T-helper 1 cell treated with Interleukin-12 subunit alpha and Interleukin-12 subunit beta and Interleukin-4 antibody, amounts not matched to agents 30 ng/mL and 1 ng/mL, for 36 hours (primary cell): ENCODE data around the gene GZMM. TPM values are rescaled to one million over a fixed set of nuclear protein-coding genes. Genes with fewer than 3 reads are reported as not detected.

Experiments used
- intact Hi-C: fragments of 100-400 bp; cut with micrococcal nuclease; formaldehyde crosslinking; loops from one replicate; pipeline ENCODE4 v1.15.1; 2024
- total RNA-seq: library from RNA; stranded (reverse); gene quantifications from 2 replicates; pipeline ENCODE4 v1.2.3, GENCODE V29; 2022

The GZMM gene
- total RNA-seq, 1 donor from 2014 or later = 84.1 TPM

GRCh38 chr19:533364-534058, 10.3 kb upstream of the GZMM start:
- intact Hi-C loops = loop anchor here (2.0 to 5.0 kb wide), 2 partner anchors 99 to 129 kb away; partner anchors contain the start of genes POLRMT and RNF126

- intact Hi-C loops = loop anchor here (5.0 kb wide), 1 partner anchor 98 kb away; the partner anchor contains the start of gene POLRMT
These were observed 9.8 kb upstream of the GZMM start for GRCh38 chr19:534088-534487.

GRCh38 chr19:535017-535835, 8.6 kb upstream of the GZMM start:
- intact Hi-C loops = no loop called here

GRCh38 chr19:536031-536880, 7.6 kb upstream of the GZMM start:
- intact Hi-C loops = no loop called here

- intact Hi-C loops = no loop called here
These were observed 6.9 kb upstream of the GZMM start for GRCh38 chr19:536881-537404.

- intact Hi-C loops = no loop called here
These were observed 5.0 kb upstream of the GZMM start for GRCh38 chr19:538641-539428.

GRCh38 chr19:539429-540030, 4.3 kb upstream of the GZMM start:
- intact Hi-C loops = no loop called here

- intact Hi-C loops = no loop called here
These were observed 2.8 kb upstream of the GZMM start for GRCh38 chr19:540867-541637.

GRCh38 chr19:541699-542098, 2.2 kb upstream of the GZMM start:
- intact Hi-C loops = no loop called here

GRCh38 chr19:542173-542866, 1.5 kb upstream of the GZMM start:
- intact Hi-C loops = no loop called here

GRCh38 chr19:547117-547516, 3.3 kb downstream of the GZMM start:
- intact Hi-C loops = no loop called here

- intact Hi-C loops = no loop called here
These were observed 4.2 kb downstream of the GZMM start for GRCh38 chr19:547836-548720.

GRCh38 chr19:548886-549830, 5.3 kb downstream of the GZMM start:
- intact Hi-C loops = no loop called here

- intact Hi-C loops = no loop called here
These were observed 11.0 kb downstream of the GZMM start for GRCh38 chr19:554817-555216.

- intact Hi-C loops = no loop called here
These were observed 11.6 kb downstream of the GZMM start for GRCh38 chr19:555474-555808.

GRCh38 chr19:556611-557382, 12.9 kb downstream of the GZMM start:
- intact Hi-C loops = no loop called here
